NCI-H526 (cell line): ENCODE measurements around the gene DCST1.
A peak's percentile ranks its signal among the peaks of the same experiment; 100 is the strongest.

ENCODE experiments used
- DNase-seq, 2 experiments: peaks; one replicate each; lab custom pipeline; 2025; lab: John Stamatoyannopoulos, UW

The DCST1 gene

GRCh38 chr1:155073377-155074242 lies 40.0 kb downstream of the DCST1 start:
- DNase-seq: peak; percentile 84 to 91

- peak; percentile 75 to 91 for DNase-seq
Observed at GRCh38 chr1:155075535-155075934, 41.9 kb downstream of the DCST1 start.

DNA sequence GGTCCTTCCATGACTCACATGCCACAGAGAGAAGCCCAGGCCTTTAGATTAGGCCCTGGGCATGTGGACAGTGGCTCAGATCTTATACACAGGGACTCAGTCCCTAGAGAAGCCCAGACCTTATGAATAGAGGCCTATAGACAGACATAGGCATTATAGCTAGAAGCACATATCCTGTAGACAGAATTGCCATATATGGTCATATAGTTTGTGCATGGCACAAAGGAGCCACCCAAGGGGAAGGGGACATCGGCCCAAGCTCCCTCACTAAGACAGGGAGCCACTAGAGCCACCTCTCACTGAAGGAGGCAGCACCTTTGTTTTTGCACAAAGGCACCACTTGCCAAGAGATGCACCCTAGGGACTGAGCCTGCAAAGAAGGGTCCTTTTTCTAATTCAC lies 42.7 kb downstream of the DCST1 start:
- DNase-seq: no peak

GRCh38 chr1:155077346-155077745 lies 43.7 kb downstream of the DCST1 start:
- DNase-seq: peak; percentile 82 to 92

DNA sequence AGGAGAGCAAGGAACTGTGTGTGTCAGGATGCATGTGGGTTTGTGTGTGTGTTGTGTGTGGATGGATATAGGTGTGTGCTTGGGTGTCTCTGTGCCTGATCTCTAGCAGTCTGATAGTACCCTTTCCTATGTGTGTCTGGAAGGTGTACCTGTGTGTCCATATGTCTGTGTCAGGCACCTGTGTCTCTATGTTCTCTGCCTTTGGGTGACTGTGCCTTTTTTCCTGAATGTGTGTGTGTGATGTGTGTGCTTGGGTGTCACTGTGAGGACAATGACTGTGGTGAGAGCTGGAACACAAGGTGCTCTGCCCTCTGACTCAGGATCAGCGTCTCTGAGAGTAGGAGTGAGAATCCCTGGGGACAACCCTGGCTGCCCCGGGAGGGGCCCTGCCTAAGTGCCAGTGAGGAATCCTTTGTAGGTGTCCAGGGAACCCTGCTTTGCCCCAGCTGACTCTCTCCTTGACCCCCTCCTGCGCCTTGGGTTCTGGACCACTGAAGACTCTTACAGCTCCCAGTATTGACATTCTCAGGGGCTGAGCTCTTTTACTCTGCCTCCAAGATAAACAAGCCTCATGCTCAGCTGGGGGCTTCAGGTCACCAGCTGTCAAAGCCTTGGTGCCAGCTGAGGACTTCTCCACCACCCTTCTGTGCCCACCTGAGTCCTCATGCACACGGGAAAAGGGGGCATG lies 44.3 kb downstream of the DCST1 start:
- peak in 1 of 2 experiments; percentile 70 for DNase-seq

GRCh38 chr1:155078469-155079209 lies 45.0 kb downstream of the DCST1 start, which contains the start of gene EFNA3:
Gene EFNA3 (plus strand): TSS chr1:155078837. CDS start chr1:155078942, 105 bp downstream.
- DNase-seq: peak in 1 of 2 experiments; percentile 97

DNA sequence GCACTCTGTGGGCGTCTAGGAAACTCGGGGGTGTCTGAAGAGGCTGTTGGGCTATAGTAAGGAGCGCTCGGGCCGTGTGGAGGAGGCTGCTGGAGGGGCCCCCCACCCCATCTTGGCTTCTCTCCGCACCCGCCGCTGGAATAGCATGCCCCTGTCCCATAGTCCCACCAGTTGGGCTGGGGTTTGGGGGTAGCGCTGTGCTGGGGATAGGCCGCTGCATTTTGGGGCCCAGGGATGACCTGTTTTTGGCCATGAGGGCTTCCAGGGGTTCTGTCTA lies 45.5 kb downstream of the DCST1 start:
- DNase-seq: no peak

DNA sequence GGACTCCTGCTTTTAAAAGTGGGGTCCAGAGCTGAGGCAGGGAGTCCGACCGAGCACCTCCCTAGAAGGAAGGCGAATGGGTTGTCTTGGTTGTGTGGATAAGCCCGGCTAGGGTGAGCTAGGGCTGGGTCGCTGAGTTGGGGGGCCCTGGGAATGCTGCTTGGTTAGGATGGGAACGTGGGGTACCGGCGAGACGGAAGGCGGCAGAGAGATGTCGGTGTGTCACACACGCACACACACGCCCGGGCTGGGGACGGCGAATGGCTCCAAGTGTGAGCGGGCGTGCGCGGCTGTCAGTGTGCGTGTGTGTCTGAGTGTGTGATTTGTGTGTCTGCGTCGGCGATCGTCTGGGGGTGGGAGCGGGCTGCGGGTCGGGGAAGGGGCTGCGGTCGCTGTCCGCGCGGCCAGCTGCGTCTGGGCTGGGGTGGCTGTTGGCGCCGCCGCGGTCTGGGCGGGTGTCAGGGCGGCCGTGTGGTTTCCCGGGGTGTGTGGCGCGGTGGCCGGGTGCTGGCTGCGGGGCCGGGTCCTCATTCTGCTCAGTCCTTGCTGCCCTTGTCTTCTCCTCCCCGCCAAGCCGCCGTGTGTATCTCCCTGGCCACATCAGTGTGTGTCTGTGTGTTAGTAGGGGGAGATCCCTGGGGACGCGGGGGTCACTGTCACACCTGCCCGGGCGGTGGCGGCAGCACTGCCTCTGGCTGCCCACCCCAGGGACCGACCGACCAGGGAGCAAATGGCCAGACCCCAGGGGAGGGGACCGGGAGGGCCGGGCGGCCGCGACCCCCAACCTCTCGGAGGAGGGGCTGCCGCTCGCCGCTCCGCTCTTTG lies 46.1 kb downstream of the DCST1 start:
- peak in 1 of 2 experiments; percentile 91 for DNase-seq

DNA sequence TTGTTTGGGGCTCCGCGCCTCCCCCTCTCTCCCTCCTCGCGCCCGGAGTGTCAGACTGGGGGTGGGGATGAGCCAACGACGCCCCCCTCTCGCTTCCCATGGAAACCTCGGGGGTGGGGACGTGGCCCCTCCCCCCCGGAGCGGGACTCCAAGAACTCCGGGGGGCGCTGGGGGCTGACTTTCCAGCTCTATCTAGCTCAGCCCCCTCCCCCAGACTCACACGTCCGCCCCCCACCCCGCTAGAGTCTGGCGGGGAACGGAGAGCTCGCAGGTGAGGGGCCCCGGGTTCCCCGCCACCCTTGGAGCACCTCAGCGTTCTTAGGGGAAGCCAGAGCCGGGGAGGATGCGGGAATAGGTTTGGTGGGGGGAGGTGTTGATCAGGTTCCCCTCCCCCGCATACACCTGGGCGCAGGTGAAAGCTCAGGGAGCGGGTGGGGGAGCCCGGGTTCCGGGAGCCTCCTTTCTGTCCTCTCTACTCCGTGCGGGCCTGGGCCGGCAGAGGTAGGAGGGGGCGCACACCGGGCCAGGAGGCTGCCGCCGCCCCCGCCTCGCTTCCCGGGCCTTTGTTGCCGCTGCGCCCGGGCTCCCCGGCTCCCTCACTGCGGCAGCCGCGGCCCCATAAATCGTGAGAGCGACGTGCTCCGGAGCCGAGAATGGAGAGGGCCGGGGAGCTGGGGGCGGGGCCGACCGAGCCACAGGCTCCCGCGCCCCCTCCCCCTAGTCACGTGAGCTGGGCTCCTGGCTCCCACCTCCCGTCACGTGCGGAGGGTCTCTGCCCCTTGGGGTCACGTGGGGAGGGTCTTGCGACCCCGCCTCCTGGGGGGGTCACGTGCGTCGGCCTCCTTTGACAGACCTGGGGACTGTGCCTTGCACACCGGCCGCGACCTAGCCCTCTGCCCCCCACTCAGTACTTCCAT lies 46.9 kb downstream of the DCST1 start:
- DNase-seq: peak; percentile 92 to 99

- DNase-seq: peak; percentile 44 to 90
Observed at GRCh38 chr1:155081472-155082300, 48.1 kb downstream of the DCST1 start.

GRCh38 chr1:155082301-155083051 lies 48.9 kb downstream of the DCST1 start:
- peak; percentile 58 to 89 for DNase-seq

DNA sequence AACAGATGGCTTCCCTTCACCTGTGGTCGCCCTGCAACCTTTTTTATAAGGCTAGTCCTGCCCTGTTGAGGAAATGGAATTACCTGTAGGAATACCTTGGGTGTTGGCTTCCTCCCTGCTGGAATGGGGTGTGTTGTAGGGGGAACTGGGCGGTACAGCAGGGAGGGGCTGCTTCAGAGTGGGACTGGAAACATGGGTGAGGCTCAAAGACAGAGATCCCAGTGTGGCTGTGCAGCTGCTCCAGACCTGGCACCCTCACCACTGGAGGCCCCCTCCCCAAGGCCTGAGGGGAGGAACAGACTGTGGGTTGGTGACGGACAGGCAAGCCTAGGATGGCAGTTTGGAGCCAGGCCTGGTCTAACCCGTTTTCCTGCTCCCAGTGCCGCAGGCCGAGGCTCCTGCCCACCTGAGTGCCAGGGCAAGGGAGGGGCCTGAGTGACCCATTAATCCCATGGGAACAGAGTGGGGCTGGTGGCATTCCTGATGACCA lies 49.5 kb downstream of the DCST1 start:
- DNase-seq: peak in 1 of 2 experiments; percentile 78

GRCh38 chr1:155083865-155084721 lies 50.5 kb downstream of the DCST1 start:
- peak; percentile 83 to 84 for DNase-seq

GRCh38 chr1:155084722-155085503 lies 51.3 kb downstream of the DCST1 start:
- DNase-seq: peak; percentile 99 to 100

DNA sequence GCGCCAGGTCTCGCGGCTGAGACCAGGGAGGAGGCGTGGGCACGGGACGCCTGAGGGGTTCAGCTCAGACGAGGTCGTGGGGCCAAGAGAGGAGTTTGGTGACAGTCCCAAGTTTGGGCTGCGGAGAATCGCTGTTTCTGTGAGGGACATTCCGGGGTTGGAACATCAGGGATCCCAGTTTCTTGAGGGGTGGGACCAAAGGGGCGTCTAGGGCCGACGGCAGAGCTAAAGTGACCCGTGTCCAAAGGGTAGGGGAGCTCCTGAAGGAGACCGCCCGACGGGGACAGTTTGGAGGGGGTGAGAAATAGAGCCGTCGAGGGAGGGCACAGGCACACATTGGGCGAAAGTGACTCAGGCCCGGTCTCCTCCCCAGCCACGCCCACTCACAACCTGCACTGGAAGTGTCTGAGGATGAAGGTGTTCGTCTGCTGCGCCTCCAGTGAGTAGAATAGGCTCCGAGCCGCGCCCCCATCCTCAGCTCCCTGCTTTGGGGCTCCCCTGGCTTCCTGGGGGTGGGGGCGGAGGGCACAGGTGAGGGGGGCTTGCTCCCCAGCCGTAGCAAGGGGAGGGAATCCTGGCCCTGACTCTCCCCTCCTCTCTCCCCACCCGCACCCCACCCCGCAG lies 52.0 kb downstream of the DCST1 start:
- peak in 1 of 2 experiments; percentile 79 for DNase-seq

- DNase-seq: peak; percentile 72 to 89
Observed at GRCh38 chr1:155086128-155086741, 52.6 kb downstream of the DCST1 start.
